ENCODE results near the gene THUMPD2.
"Not testable (repeated sequence)": the region's sequence is repeated elsewhere in the genome, so short reads cannot be mapped to it uniquely, and the experiment has no call there.

THUMPD2 gene

GRCh38 chr2:39800752-39801151, 21.7 kb upstream of the THUMPD2 start:
- CTCF ChIA-PET, result no interaction called here
- H3K27ac ChIP-seq, result no peak overlapping the region
- POLR2A ChIA-PET (ENCODE audit: low non-redundant PET), result no interaction called here
- no peak for TF ChIP-seq CTCF (conservative IDR thresholded peaks at IDR 0.05; ENCODE audit: low read depth)
- no peak for DNase-seq (ENCODE audit: low spot score)

GRCh38 chr2:39796134-39796533, 17.1 kb upstream of the THUMPD2 start:
- CTCF ChIA-PET, result no interaction called here
- DNase-seq (ENCODE audit: low spot score), result no peak
- POLR2A ChIA-PET (ENCODE audit: low non-redundant PET), result no interaction called here
- TF ChIP-seq CTCF (conservative IDR thresholded peaks at IDR 0.05; ENCODE audit: low read depth), result no peak
- H3K27ac ChIP-seq, result no peak overlapping the region

- DNase-seq (ENCODE audit: low spot score); POLR2A ChIA-PET (ENCODE audit: low non-redundant PET); CTCF ChIA-PET; H3K27ac ChIP-seq: not testable (repeated sequence)
Observed at GRCh38 chr2:39790216-39790818, 11.3 kb upstream of the THUMPD2 start.

- no peak for TF ChIP-seq CTCF (conservative IDR thresholded peaks at IDR 0.05; ENCODE audit: low read depth)
- ChIA-PET POLR2A (ENCODE audit: low non-redundant PET) (no interaction called here), CTCF (interaction anchor here (0.5 kb wide), 1 partner anchor 763 kb away, joined by 6 read pairs; no protein-coding TSS in a partner anchor)
- no peak overlapping the region for H3K27ac ChIP-seq
- DNase-seq (ENCODE audit: low spot score), result no peak
Observed at GRCh38 chr2:39787950-39788349, 8.9 kb upstream of the THUMPD2 start.

GRCh38 chr2:39786761-39787522, 7.9 kb upstream of the THUMPD2 start:
- no peak for DNase-seq (ENCODE audit: low spot score)
- no peak overlapping the region for H3K27ac ChIP-seq
- CTCF ChIA-PET, result no interaction called here
- POLR2A ChIA-PET (ENCODE audit: low non-redundant PET), result no interaction called here
- TF ChIP-seq CTCF (conservative IDR thresholded peaks at IDR 0.05; ENCODE audit: low read depth), result no peak

- CTCF ChIA-PET, result interaction anchor here (0.7 kb wide), 1 partner anchor 1148 kb away, joined by 3 read pairs; no protein-coding TSS in a partner anchor
- DNase-seq (ENCODE audit: low spot score), result no peak
- TF ChIP-seq CTCF (conservative IDR thresholded peaks at IDR 0.05; ENCODE audit: low read depth), result no peak
- POLR2A ChIA-PET (ENCODE audit: low non-redundant PET), result no interaction called here
- no peak overlapping the region for H3K27ac ChIP-seq
Observed at GRCh38 chr2:39782591-39782990, 3.5 kb upstream of the THUMPD2 start.

- H3K27ac ChIP-seq, result no peak overlapping the region
- no peak for DNase-seq (ENCODE audit: low spot score)
- CTCF ChIA-PET, result no interaction called here
- POLR2A ChIA-PET (ENCODE audit: low non-redundant PET), result no interaction called here
- TF ChIP-seq CTCF (conservative IDR thresholded peaks at IDR 0.05; ENCODE audit: low read depth), result no peak
Observed at GRCh38 chr2:39781697-39782096, 2.6 kb upstream of the THUMPD2 start.
